ENCODE data around the gene OBP2B. TPM values are rescaled to one million over a fixed set of nuclear protein-coding genes. Genes with fewer than 3 reads are reported as not detected.
A peak's percentile ranks its signal among the peaks of the same experiment; 100 is the strongest.

Gene OBP2B
- total RNA-seq, 1 experiment from 2014 or later, result not detected

DNA sequence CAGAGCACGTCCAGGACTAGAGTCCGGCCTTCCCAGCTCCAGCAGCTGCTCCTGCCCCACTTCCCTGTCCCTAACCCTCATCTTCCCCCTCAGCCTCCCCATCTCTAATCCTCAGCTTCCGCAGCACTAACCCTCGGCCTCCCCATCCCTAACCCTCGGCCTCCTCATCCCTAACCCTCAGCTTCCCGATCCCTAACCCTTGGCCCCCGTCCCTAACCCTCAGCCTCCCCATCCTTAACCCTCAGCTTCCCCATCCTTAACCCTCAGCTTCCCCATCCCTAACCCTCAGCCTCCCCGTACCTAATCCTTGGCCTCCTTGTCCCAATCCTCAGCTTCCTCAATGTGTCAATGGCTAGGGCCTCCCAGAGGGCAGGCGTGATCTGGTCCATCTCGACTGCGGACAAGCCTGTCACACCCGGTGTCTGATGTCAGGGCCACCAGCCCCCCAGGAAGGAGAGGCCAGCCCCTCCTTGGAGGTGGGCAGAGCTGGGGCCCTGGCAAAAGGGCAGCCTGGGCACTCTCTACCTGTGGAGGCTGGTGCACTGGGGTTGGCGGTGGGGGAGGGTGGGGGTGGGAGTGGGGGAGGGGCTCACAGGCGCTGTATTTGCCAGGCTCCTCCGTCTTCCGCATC is 1.4 kb downstream of the OBP2B start:
- no peak overlapping the region for H3K4me3 ChIP-seq (ENCODE audit: low read depth in 2 of 2, low read length in 2 of 2)
- no peaks in the 10 kb centered on the region for H3K4me1 ChIP-seq (ENCODE audit: control insufficient read depth, insufficient read depth, low read length)
- no peaks in the 10 kb centered on the region for H3K36me3 ChIP-seq (ENCODE audit: control insufficient read depth, insufficient read depth, low read length)
- no peak overlapping the region for H3K27ac ChIP-seq (ENCODE audit: low read length)
- intact Hi-C loops (cut with micrococcal nuclease; ENCODE audit: unreplicated experiment) (no loop called here), in situ Hi-C loops (cut with HindIII; ENCODE audit: low pct_unique_long_range_greater_than_20kb, low sequenced_read_pairs) (no loop called here)
- ATAC-seq (peak; percentile 53; the same call in 1 of the 2 replicates), DNase-seq (ENCODE audit: low read depth, low spot score) (no peak)
- TF ChIP-seq, protein P1, sequence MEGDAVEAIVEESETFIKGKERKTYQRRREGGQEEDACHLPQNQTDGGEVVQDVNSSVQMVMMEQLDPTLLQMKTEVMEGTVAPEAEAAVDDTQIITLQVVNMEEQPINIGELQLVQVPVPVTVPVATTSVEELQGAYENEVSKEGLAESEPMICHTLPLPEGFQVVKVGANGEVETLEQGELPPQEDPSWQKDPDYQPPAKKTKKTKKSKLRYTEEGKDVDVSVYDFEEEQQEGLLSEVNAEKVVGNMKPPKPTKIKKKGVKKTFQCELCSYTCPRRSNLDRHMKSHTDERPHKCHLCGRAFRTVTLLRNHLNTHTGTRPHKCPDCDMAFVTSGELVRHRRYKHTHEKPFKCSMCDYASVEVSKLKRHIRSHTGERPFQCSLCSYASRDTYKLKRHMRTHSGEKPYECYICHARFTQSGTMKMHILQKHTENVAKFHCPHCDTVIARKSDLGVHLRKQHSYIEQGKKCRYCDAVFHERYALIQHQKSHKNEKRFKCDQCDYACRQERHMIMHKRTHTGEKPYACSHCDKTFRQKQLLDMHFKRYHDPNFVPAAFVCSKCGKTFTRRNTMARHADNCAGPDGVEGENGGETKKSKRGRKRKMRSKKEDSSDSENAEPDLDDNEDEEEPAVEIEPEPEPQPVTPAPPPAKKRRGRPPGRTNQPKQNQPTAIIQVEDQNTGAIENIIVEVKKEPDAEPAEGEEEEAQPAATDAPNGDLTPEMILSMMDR (IDR thresholded peaks at IDR 0.05), result no peak
- TF ChIP-seq TCF7L2 (IDR thresholded peaks at IDR 0.05; ENCODE audit: low read depth, low read length) (no peak), SIN3A (IDR thresholded peaks at IDR 0.05; ENCODE audit: borderline replicate concordance, insufficient read depth, low read depth, low read length) (no peak), POLR2AphosphoS5 (IDR thresholded peaks at IDR 0.05; ENCODE audit: low read depth, low read length) (no peak)
- TF ChIP-seq, protein P2, sequence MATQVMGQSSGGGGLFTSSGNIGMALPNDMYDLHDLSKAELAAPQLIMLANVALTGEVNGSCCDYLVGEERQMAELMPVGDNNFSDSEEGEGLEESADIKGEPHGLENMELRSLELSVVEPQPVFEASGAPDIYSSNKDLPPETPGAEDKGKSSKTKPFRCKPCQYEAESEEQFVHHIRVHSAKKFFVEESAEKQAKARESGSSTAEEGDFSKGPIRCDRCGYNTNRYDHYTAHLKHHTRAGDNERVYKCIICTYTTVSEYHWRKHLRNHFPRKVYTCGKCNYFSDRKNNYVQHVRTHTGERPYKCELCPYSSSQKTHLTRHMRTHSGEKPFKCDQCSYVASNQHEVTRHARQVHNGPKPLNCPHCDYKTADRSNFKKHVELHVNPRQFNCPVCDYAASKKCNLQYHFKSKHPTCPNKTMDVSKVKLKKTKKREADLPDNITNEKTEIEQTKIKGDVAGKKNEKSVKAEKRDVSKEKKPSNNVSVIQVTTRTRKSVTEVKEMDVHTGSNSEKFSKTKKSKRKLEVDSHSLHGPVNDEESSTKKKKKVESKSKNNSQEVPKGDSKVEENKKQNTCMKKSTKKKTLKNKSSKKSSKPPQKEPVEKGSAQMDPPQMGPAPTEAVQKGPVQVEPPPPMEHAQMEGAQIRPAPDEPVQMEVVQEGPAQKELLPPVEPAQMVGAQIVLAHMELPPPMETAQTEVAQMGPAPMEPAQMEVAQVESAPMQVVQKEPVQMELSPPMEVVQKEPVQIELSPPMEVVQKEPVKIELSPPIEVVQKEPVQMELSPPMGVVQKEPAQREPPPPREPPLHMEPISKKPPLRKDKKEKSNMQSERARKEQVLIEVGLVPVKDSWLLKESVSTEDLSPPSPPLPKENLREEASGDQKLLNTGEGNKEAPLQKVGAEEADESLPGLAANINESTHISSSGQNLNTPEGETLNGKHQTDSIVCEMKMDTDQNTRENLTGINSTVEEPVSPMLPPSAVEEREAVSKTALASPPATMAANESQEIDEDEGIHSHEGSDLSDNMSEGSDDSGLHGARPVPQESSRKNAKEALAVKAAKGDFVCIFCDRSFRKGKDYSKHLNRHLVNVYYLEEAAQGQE (IDR thresholded peaks at IDR 0.05; ENCODE audit: insufficient read depth in 1 of 2, low read depth in 2 of 2, low read length in 1 of 2), result no peak
- no TSS peak for BruUV-seq (replicated peaks)
- H3K9me3 ChIP-seq (ENCODE audit: control insufficient read depth, insufficient read depth, low read depth, low read length), result 0 out of 2 replicates have a peak, but pooled peaks cover 4% of the 10 kb centered on the region
- CTCF ChIA-PET, result no interaction called here
- POLR2A ChIA-PET, result no interaction called here
- no peaks in the 10 kb centered on the region for H3K27me3 ChIP-seq (ENCODE audit: control insufficient read depth, insufficient read depth, low read length)

DNA sequence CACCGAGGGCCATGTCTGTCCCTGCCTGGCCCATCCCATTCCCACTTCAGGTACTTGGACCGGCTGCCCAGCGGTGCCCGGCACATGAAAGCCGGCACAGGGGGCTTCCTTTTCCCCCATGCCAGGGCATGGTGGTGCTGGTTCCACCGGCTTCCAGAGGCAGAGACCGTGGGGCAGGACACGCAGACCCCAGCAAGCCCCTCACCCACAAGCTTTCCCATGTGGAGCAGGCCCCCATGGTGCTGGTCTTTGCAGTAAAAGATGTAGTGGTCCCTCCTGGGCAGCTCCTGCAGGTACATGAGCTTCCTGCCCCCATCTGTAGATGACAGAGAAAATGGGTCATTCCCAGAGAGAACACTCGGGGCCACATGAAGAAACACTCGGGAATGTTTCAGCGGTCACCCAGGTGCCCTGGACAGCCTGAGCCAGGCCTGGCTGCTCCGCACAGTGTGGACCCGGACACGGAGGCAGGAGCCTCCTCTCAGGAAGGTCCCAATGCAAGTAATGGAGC is 2.0 kb downstream of the OBP2B start:
- Histone ChIP-seq H3K4me1 (ENCODE audit: control insufficient read depth, insufficient read depth, low read length) (no peaks in the 10 kb centered on the region), H3K27me3 (ENCODE audit: control insufficient read depth, insufficient read depth, low read length) (no peaks in the 10 kb centered on the region), H3K36me3 (ENCODE audit: control insufficient read depth, insufficient read depth, low read length) (no peaks in the 10 kb centered on the region), H3K9me3 (ENCODE audit: control insufficient read depth, insufficient read depth, low read depth, low read length) (0 out of 2 replicates have a peak, but pooled peaks cover 4% of the 10 kb centered on the region), H3K27ac (ENCODE audit: low read length) (no peak overlapping the region), H3K4me3 (ENCODE audit: low read depth in 2 of 2, low read length in 2 of 2) (no peak overlapping the region)
- ATAC-seq, result no peak
- ChIA-PET CTCF (no interaction called here), POLR2A (no interaction called here)
- no TSS peak for BruUV-seq (replicated peaks)
- no peak for DNase-seq (ENCODE audit: low read depth, low spot score)
- TF ChIP-seq TCF7L2 (IDR thresholded peaks at IDR 0.05; ENCODE audit: low read depth, low read length), result no peak
- TF ChIP-seq, protein P1 (IDR thresholded peaks at IDR 0.05), result no peak
- TF ChIP-seq, protein P2 (IDR thresholded peaks at IDR 0.05; ENCODE audit: insufficient read depth in 1 of 2, low read depth in 2 of 2, low read length in 1 of 2), result no peak
- in situ Hi-C loops (cut with HindIII; ENCODE audit: low pct_unique_long_range_greater_than_20kb, low sequenced_read_pairs), result no loop called here
- intact Hi-C loops (cut with micrococcal nuclease; ENCODE audit: unreplicated experiment), result no loop called here

Data from Panc1 (cell line).